T-helper 2 cell treated with Interferon-gamma antibody and Interleukin-4, amounts not matched to agents 100 ng/mL and 5 ng/mL, for 36 hours (primary cell): ENCODE measurements around the gene VRTN. TPM values are rescaled to one million over a fixed set of nuclear protein-coding genes. Genes with fewer than 3 reads are reported as not detected.

Source experiments
- intact Hi-C: fragments of 100-400 bp; cut with micrococcal nuclease; formaldehyde crosslinking; loops from one replicate; pipeline ENCODE4 v1.15.1; 2023
- total RNA-seq: library from RNA; stranded (reverse); gene quantifications from 2 replicates; pipeline ENCODE4 v1.2.3, GENCODE V29; 2022

VRTN gene
- total RNA-seq, 1 donor from 2014 or later, result not detected

GRCh38 chr14:74392616-74393570, 44.6 kb downstream of the VRTN start:
- intact Hi-C loops, result no loop called here

GRCh38 chr14:74394549-74394948, 46.3 kb downstream of the VRTN start:
- intact Hi-C loops, result no loop called here

GRCh38 chr14:74395094-74395493, 46.8 kb downstream of the VRTN start:
- intact Hi-C loops, result no loop called here

- intact Hi-C loops, result loop anchor here (2.0 kb wide), 1 partner anchor 97 kb away; the partner anchor contains the start of gene ABCD4
Observed at GRCh38 chr14:74400031-74400685, 51.9 kb downstream of the VRTN start.

GRCh38 chr14:74400919-74401503, 52.7 kb downstream of the VRTN start:
- intact Hi-C loops, result loop anchor here (1.0 to 2.0 kb wide), 2 partner anchors 91 to 98 kb away; partner anchors contain the start of gene ABCD4

- intact Hi-C loops, result loop anchor here (1.0 to 2.0 kb wide), 2 partner anchors 91 to 99 kb away; partner anchors contain the start of gene ABCD4
Observed at GRCh38 chr14:74401504-74402241, 53.4 kb downstream of the VRTN start.

GRCh38 chr14:74402401-74403251, 54.4 kb downstream of the VRTN start:
- intact Hi-C loops, result no loop called here

- intact Hi-C loops, result no loop called here
Observed at GRCh38 chr14:74403619-74404417, 55.5 kb downstream of the VRTN start.

- intact Hi-C loops, result no loop called here
Observed at GRCh38 chr14:74404435-74404834, 56.2 kb downstream of the VRTN start.

GRCh38 chr14:74405663-74406062, 57.4 kb downstream of the VRTN start:
- intact Hi-C loops, result no loop called here

GRCh38 chr14:74407021-74407800, 58.9 kb downstream of the VRTN start:
- intact Hi-C loops, result no loop called here

- intact Hi-C loops, result no loop called here
Observed at GRCh38 chr14:74407801-74408154, 59.5 kb downstream of the VRTN start.

GRCh38 chr14:74408870-74409269, 60.6 kb downstream of the VRTN start:
- intact Hi-C loops, result no loop called here

- intact Hi-C loops, result no loop called here
Observed at GRCh38 chr14:74409441-74409840, 61.2 kb downstream of the VRTN start.

Other genes starting within 250 kb of the VRTN start
- gene VSX2, start 109.0 kb upstream of the VRTN start, total RNA-seq, result not detected in 2 replicates
- 47.3 and 49.6 TPM in 2 replicates for gene ABCD4, start 45.5 kb upstream of the VRTN start, total RNA-seq
- gene SYNDIG1L, start 77.7 kb downstream of the VRTN start, total RNA-seq, result not detected in 2 replicates
- 27.5 and 28.9 TPM in 2 replicates for gene NPC2, start 144.8 kb downstream of the VRTN start, total RNA-seq
- 22.9 and 26.9 TPM in 2 replicates for gene ISCA2, start 145.3 kb downstream of the VRTN start, total RNA-seq